Thoracic aorta (tissue), 2 donors: ENCODE measurements around the gene EGF. TPM values are rescaled to one million over a fixed set of nuclear protein-coding genes. Genes with fewer than 3 reads are reported as not detected.

Source experiments
- ATAC-seq: fragments of 150-250 bp; one replicate; pipeline ENCODE4 v1.8.0; 2017; ENCODE audit warnings: low read depth; ENCODE audit not compliant: insufficient number of reproducible peaks, low FRiP score
- DNase-seq: peaks from one replicate; pipeline ENCODE4 v3.0.0-alpha.2; 2020; ENCODE audit warnings: low spot score
- H3K27ac ChIP-seq, 2 donors: fragments of 200-600 bp; sonication (generic); 1 replicate in 1 of 2; 2 replicates in 1 of 2; pipeline ENCODE4 v1.5.1; 2016; ENCODE audit warnings: mild to moderate bottlenecking in 2 of 2, moderate library complexity in 2 of 2
- H3K27me3 ChIP-seq: fragments of 200-600 bp; sonication (generic); replicated peaks from 2 replicates; pipeline ENCODE4 v1.6.0; 2016; ENCODE audit warnings: mild to moderate bottlenecking; ENCODE audit not compliant: insufficient read depth
- H3K36me3 ChIP-seq: fragments of 200-600 bp; sonication (generic); one replicate; pipeline ENCODE4 v1.5.1; 2016
- H3K4me1 ChIP-seq, 2 donors: fragments of 200-600 bp; sonication (generic); 1 replicate in 1 of 2; 2 replicates in 1 of 2; pipeline versions ENCODE4 v1.5.1 to v1.6.0; 2016; ENCODE audit warnings: low read depth in 2 of 2, mild to moderate bottlenecking in 1 of 2; ENCODE audit not compliant: control insufficient read depth in 1 of 2
- H3K4me3 ChIP-seq: fragments of 200-600 bp; sonication (generic); 2 replicates; pipeline ENCODE4 v1.5.1; 2016; ENCODE audit warnings: mild to moderate bottlenecking
- H3K9me3 ChIP-seq: fragments of 200-600 bp; sonication (generic); 2 replicates; pipeline ENCODE4 v1.5.1; 2016
- total RNA-seq, 2 donors: library from RNA; depleted of rRNA; stranded (reverse); fragments of >200 nt; gene quantifications; one replicate each; pipeline versions ENCODE4 v1.1.0 to v1.2.3, GENCODE V29; 2016
- TF ChIP-seq, protein P1 (sequence below): fragments of 200-600 bp; sonication (generic); IDR thresholded peaks from one replicate; pipeline ENCODE4 v1.5.1; 2019; ENCODE audit warnings: antibody characterized with exemption

Gene EGF
- total RNA-seq, 2 donors from 2014 or later: not detected

GRCh38 chr4:109957227-109957626 lies 44.5 kb downstream of the EGF start:
- Histone ChIP-seq H3K4me3 (no peak overlapping the region), H3K9me3 (no peaks in the 10 kb centered on the region), H3K27me3 (no peaks in the 10 kb centered on the region), H3K27ac (no peak overlapping the region), H3K4me1 (no peaks in the 10 kb centered on the region), H3K36me3 (no peaks in the 10 kb centered on the region)
- no peak for ATAC-seq
- no peak for DNase-seq
- TF ChIP-seq, protein P1, sequence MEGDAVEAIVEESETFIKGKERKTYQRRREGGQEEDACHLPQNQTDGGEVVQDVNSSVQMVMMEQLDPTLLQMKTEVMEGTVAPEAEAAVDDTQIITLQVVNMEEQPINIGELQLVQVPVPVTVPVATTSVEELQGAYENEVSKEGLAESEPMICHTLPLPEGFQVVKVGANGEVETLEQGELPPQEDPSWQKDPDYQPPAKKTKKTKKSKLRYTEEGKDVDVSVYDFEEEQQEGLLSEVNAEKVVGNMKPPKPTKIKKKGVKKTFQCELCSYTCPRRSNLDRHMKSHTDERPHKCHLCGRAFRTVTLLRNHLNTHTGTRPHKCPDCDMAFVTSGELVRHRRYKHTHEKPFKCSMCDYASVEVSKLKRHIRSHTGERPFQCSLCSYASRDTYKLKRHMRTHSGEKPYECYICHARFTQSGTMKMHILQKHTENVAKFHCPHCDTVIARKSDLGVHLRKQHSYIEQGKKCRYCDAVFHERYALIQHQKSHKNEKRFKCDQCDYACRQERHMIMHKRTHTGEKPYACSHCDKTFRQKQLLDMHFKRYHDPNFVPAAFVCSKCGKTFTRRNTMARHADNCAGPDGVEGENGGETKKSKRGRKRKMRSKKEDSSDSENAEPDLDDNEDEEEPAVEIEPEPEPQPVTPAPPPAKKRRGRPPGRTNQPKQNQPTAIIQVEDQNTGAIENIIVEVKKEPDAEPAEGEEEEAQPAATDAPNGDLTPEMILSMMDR: no peak

GRCh38 chr4:109959195-109959594 lies 46.5 kb downstream of the EGF start:
- no peaks in the 10 kb centered on the region for H3K27me3 ChIP-seq
- TF ChIP-seq, protein P1: no peak
- ATAC-seq: no peak
- no peaks in the 10 kb centered on the region for H3K4me1 ChIP-seq
- H3K4me3 ChIP-seq: no peak overlapping the region
- H3K9me3 ChIP-seq: no peaks in the 10 kb centered on the region
- no peak for DNase-seq
- no peak overlapping the region for H3K27ac ChIP-seq
- no peaks in the 10 kb centered on the region for H3K36me3 ChIP-seq

GRCh38 chr4:109962401-109962800 lies 49.7 kb downstream of the EGF start:
- H3K4me1 ChIP-seq: no peaks in the 10 kb centered on the region
- H3K36me3 ChIP-seq: no peaks in the 10 kb centered on the region
- H3K27ac ChIP-seq: no peak overlapping the region
- no peaks in the 10 kb centered on the region for H3K27me3 ChIP-seq
- no peaks in the 10 kb centered on the region for H3K9me3 ChIP-seq
- H3K4me3 ChIP-seq: no peak overlapping the region
- DNase-seq (no peak), ATAC-seq (no peak)
- TF ChIP-seq, protein P1: no peak

GRCh38 chr4:109966891-109967481 lies 54.3 kb downstream of the EGF start:
- no peak overlapping the region for H3K4me3 ChIP-seq
- H3K36me3 ChIP-seq: no peaks in the 10 kb centered on the region
- no peak for DNase-seq
- H3K9me3 ChIP-seq: no peaks in the 10 kb centered on the region
- no peaks in the 10 kb centered on the region for H3K27me3 ChIP-seq
- TF ChIP-seq, protein P1: no peak
- H3K27ac ChIP-seq: no peak overlapping the region
- no peak for ATAC-seq
- H3K4me1 ChIP-seq: no peaks in the 10 kb centered on the region

- no peak for DNase-seq
- Histone ChIP-seq H3K4me3 (no peak overlapping the region), H3K27ac (no peak overlapping the region), H3K4me1 (no peaks in the 10 kb centered on the region), H3K36me3 (no peaks in the 10 kb centered on the region), H3K27me3 (no peaks in the 10 kb centered on the region), H3K9me3 (no peaks in the 10 kb centered on the region)
- TF ChIP-seq, protein P1: no peak
- ATAC-seq: no peak
Measured at GRCh38 chr4:109967798-109968520, 55.3 kb downstream of the EGF start.
